ENCODE data around the gene GH2.
"Not testable (repeated sequence)": the region's sequence is repeated elsewhere in the genome, so short reads cannot be mapped to it uniquely, and the experiment has no call there.

DNA sequence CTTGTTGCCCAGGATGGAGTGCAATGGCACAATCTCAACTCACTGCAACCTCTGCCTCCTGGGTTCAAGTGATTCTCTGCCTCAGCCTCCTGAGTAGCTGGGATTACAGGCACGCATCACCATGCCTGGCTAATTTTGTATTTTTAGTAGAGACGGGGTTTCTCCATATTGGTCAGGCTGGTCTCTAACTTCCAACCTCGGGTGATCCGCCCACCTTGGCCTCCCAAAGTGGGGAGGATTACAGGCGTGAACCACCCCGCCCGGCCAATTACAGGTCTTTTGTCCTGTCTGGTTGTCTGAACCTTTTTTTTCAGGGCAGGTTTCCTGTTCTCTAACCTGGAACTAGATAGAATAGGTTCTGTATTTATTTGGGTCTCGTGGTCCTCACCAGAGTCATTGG is 25.3 kb downstream of the GH2 start:
- TF ChIP-seq CTCF (IDR thresholded peaks at IDR 0.05; ENCODE audit: low read depth, low read length, missing input control); RAD21 (IDR thresholded peaks at IDR 0.05); ATF3 (IDR thresholded peaks at IDR 0.05); ZBTB33 (IDR thresholded peaks at IDR 0.05); TAF1 (conservative IDR thresholded peaks at IDR 0.05); YY1 (IDR thresholded peaks at IDR 0.05); SP1 (IDR thresholded peaks at IDR 0.05); GABPA (IDR thresholded peaks at IDR 0.05 in 1 of 2, conservative IDR thresholded peaks at IDR 0.05 in 1 of 2); HNF4G (IDR thresholded peaks at IDR 0.05): not testable (repeated sequence)
- TF ChIP-seq, protein P1, sequence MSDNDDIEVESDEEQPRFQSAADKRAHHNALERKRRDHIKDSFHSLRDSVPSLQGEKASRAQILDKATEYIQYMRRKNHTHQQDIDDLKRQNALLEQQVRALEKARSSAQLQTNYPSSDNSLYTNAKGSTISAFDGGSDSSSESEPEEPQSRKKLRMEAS (IDR thresholded peaks at IDR 0.05), result not testable (repeated sequence)

Measured in liver (tissue), 3 donors.